Measurements from ENCODE around the gene DDX24.

The DDX24 gene

GRCh38 chr14:94014382-94014781 lies 66.6 kb downstream of the DDX24 start:
- no peak overlapping the region for H3K4me3 ChIP-seq (ENCODE audit: low read depth, low read length)
- TF ChIP-seq CTCF (IDR thresholded peaks at IDR 0.05; ENCODE audit: low read depth, low read length, missing control alignments) = no peak
- no peak for DNase-seq (ENCODE audit: low read depth)

DNA sequence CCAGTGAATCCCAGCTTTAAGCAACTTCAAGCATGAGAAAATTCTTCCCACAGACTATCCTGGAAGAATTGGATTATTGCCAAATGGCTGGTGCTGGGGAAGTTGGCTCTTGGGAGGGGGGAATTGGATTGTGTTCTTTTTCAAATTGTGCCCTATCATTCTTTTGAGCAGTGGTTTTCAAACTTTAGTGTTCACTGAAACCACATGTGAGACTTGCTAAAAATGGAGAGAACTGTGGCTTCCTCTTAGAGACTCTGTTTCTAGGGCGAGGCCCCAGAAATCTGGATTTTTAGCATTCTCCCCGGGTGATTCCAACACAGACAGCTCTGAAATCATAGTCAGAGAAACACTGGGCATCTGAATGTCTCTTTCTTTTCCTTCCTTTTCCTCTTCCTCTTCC lies 69.2 kb downstream of the DDX24 start:
- TF ChIP-seq CTCF (IDR thresholded peaks at IDR 0.05; ENCODE audit: low read depth, low read length, missing control alignments) = no peak
- no peak for DNase-seq (ENCODE audit: low read depth)
- H3K4me3 ChIP-seq (ENCODE audit: low read depth, low read length) = no peak overlapping the region

- TF ChIP-seq CTCF (IDR thresholded peaks at IDR 0.05; ENCODE audit: low read depth, low read length, missing control alignments) = no peak
- DNase-seq (ENCODE audit: low read depth) = no peak
- H3K4me3 ChIP-seq (ENCODE audit: low read depth, low read length) = no peak overlapping the region
Measured at GRCh38 chr14:94010625-94011024, 70.4 kb downstream of the DDX24 start.

DNA sequence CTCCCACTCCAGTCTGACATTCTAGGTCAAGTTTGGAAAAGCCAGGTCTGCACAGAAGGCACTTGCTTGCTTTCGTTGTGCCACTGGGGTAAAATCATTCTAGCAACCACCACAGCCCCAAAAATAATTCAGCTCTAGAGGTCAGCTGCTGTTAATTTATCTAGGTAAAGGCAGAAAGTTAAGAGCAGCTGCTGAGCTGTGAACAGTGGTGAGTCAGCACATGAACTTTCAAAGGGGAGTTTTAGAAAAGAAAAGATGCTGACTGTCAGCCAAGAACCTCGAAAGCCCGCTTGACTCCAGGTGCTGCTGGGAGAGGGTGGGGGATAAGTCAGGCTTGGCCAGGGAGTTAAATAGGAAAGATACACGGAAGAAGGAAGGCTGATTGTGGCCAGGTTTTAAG lies 71.2 kb downstream of the DDX24 start:
- DNase-seq (ENCODE audit: low read depth) = no peak
- TF ChIP-seq CTCF (IDR thresholded peaks at IDR 0.05; ENCODE audit: low read depth, low read length, missing control alignments) = no peak
- H3K4me3 ChIP-seq (ENCODE audit: low read depth, low read length) = no peak overlapping the region

DNA sequence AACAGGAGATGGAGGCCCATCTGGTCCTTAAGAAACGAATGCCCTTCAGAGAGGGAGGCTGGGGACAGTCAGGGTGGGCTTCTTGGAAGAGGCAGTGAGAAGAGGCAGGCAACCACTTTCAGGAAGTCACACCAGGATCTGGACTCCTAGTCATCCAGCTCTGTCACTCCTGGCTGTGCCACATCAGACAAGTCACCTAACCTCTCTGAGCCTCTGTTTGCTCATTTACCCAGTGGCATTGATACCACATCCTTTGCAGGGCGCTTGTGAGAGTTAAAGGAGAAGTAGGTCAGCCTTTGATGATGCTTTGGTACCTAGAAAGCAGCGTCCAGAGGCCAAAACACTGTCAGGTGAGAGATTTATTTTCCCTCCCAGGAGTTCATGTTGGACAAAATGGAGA lies 72.8 kb downstream of the DDX24 start:
- TF ChIP-seq CTCF (IDR thresholded peaks at IDR 0.05; ENCODE audit: low read depth, low read length, missing control alignments) = no peak
- no peak for DNase-seq (ENCODE audit: low read depth)
- H3K4me3 ChIP-seq (ENCODE audit: low read depth, low read length) = no peak overlapping the region

DNA sequence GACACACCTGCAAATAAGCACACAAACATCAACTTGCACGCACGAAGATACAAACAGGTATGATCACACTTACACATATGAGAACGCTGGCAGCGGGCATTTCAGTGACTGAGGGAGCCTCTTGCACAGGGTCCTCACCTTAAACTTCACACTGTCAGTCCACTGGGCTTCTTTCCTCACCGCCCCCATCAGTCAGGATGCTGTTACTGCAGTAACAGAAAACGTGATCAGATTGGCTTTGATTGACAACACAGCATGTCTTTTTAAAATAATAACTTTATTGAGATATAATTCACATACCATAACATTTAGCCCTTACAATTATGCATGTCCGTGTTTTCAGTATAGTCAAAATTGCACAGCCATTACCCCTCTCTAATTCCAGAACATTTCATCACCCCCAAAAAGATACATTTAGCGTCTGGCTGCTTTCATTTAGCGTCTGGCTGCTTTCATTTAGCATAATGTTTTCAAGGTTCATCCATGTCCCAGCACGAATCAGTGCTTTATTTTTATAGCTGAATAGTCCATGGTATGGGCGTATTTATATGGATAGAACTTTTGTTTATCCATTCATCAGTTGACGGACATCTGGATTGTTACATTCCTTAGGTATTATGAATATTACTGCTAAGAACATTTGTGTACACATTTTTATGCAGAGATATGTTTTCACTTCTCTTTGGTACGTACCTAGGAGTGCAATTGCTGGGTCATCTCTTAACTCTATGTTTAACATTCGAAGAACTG lies 75.5 kb downstream of the DDX24 start:
- no peak for DNase-seq (ENCODE audit: low read depth)
- no peak overlapping the region for H3K4me3 ChIP-seq (ENCODE audit: low read depth, low read length)
- peak; percentile 72 for TF ChIP-seq CTCF (IDR thresholded peaks at IDR 0.05; ENCODE audit: low read depth, low read length, missing control alignments)

GRCh38 chr14:94004015-94004414 lies 77.0 kb downstream of the DDX24 start:
- DNase-seq (ENCODE audit: low read depth) = no peak
- no peak overlapping the region for H3K4me3 ChIP-seq (ENCODE audit: low read depth, low read length)
- TF ChIP-seq CTCF (IDR thresholded peaks at IDR 0.05; ENCODE audit: low read depth, low read length, missing control alignments) = no peak

Data from GM12864 (cell line).